A549 (cell line): ENCODE measurements around the gene PRR5. TPM values are rescaled to one million over a fixed set of nuclear protein-coding genes. Genes with fewer than 3 reads are reported as not detected.

ENCODE experiments used
- ATAC-seq, 2 experiments: fragments of 200-7000 bp in 1 of 2; fragments of >200 bp in 1 of 2; cut with Nextera tagmentation in 1 of 2; cut with Tn5 transposase in 1 of 2; 3 replicates each; pipeline versions ENCODE4 v1.8.0 to v1.9.1; 2018 to 2020; ENCODE audit warnings: mild to moderate bottlenecking in 1 of 2, moderate library complexity in 1 of 2
- CTCF ChIA-PET: fragments of 300-600 bp; sonication (Branson Sonifier 250); formaldehyde crosslinking; extraction: SDS; loops from one replicate; lab custom pipeline; 2021; ENCODE audit warnings: antibody characterized with exemption, inconsistent platforms; lab: Yijun Ruan, JAX
- POLR2A ChIA-PET: fragments of 350-600 bp; formaldehyde crosslinking; extraction: SDS; loops from one replicate; lab custom pipeline; 2021; ENCODE audit warnings: antibody characterized with exemption, inconsistent platforms; lab: Yijun Ruan, JAX
- DNase-seq, 2 experiments: peaks; one replicate each; pipeline versions ENCODE4 v3.0.0 to v3.0.0-alpha.2; 2011 to 2016; ENCODE audit warnings: low read depth in 1 of 2, low spot score in 1 of 2
- FAIRE-seq: peaks from 2 replicates; lab custom pipeline; 2011; peaks lifted over from hg19 to GRCh38; lab: Jason Lieb, UNC
- H3K27ac ChIP-seq, 2 experiments: fragments of >200 bp; sonication (Bioruptor Twin); formaldehyde crosslinking; 3 replicates each; pipeline ENCODE4 v1.5.1; 2016 to 2017
- H3K4me1 ChIP-seq: fragments of >200 bp; sonication (Bioruptor Twin); formaldehyde crosslinking; 3 replicates; pipeline ENCODE4 v1.6.1; 2016
- H3K4me2 ChIP-seq: fragments of >200 bp; sonication (Bioruptor Twin); formaldehyde crosslinking; 3 replicates; pipeline ENCODE4 v1.6.1; 2016
- H3K4me3 ChIP-seq: fragments of >200 bp; sonication (Bioruptor Twin); formaldehyde crosslinking; 3 replicates; pipeline ENCODE4 v1.5.1; 2016
- H3K9me3 ChIP-seq: fragments of >200 bp; sonication (Bioruptor Twin); formaldehyde crosslinking; 3 replicates; pipeline ENCODE4 v1.6.1; 2016
- ATOH8 ChIP-seq: fragments of 250-450 bp; sonication (Bioruptor Pico); IDR thresholded peaks from 2 replicates; pipeline ENCODE4 v1.5.0; 2020; ENCODE audit warnings: low read depth, mild to moderate bottlenecking, moderate library complexity
- BCL3 ChIP-seq: fragments of >200 bp; sonication (Bioruptor Twin); formaldehyde crosslinking; IDR thresholded peaks from 3 replicates; pipeline ENCODE4 v1.6.1; 2016
- CBX8 ChIP-seq: fragments of 200-600 bp; sonication (generic); IDR thresholded peaks from 2 replicates; pipeline ENCODE4 v1.6.1; 2016
- CHD4 ChIP-seq: fragments of 200-600 bp; sonication (generic); IDR thresholded peaks from 2 replicates; pipeline ENCODE4 v1.6.1; 2016; ENCODE audit warnings: antibody characterized with exemption, mild to moderate bottlenecking, borderline replicate concordance
- E2F6 ChIP-seq: IDR thresholded peaks from 2 replicates; pipeline ENCODE4 v1.6.1; 2012; ENCODE audit warnings: low read depth, borderline replicate concordance
- ESRRA ChIP-seq: fragments of 150-350 bp; IDR thresholded peaks from 2 replicates; pipeline ENCODE4 v1.6.1; 2014; ENCODE audit warnings: mild to moderate bottlenecking, low read length, borderline replicate concordance
- FOSL2 ChIP-seq, 2 experiments: fragments of 450-650 bp in 1 of 2; fragments of >200 bp in 1 of 2; sonication (Bioruptor Twin) in 1 of 2; formaldehyde crosslinking; IDR thresholded peaks; 2 replicates each; pipeline versions ENCODE4 v1.5.0 to v1.6.1; 2016 to 2020; ENCODE audit warnings: mild to moderate bottlenecking in 1 of 2, moderate library complexity in 1 of 2
- FOXS1 ChIP-seq: fragments of 250-450 bp; sonication (Bioruptor Pico); IDR thresholded peaks from 2 replicates; pipeline ENCODE4 v1.5.0; 2020; ENCODE audit warnings: mild to moderate bottlenecking, moderate library complexity
- HDAC2 ChIP-seq: fragments of 200-600 bp; sonication (generic); IDR thresholded peaks from 2 replicates; pipeline ENCODE4 v1.6.1; 2016
- MAFK ChIP-seq: fragments of 450-650 bp; IDR thresholded peaks from 2 replicates; pipeline ENCODE4 v1.6.1; 2014; ENCODE audit not compliant: partially characterized antibody
- MAX ChIP-seq: IDR thresholded peaks from 2 replicates; pipeline ENCODE4 v1.6.1; 2012
- MYC ChIP-seq: IDR thresholded peaks from 2 replicates; pipeline ENCODE4 v1.6.1; 2012; ENCODE audit warnings: mild to moderate bottlenecking, inconsistent platforms, low read length, improper control_type of control experiment, borderline replicate concordance
- NPAS2 ChIP-seq: fragments of 250-450 bp; sonication (Bioruptor Pico); IDR thresholded peaks from 2 replicates; pipeline ENCODE4 v1.8.0; 2022; ENCODE audit warnings: mild to moderate bottlenecking, moderate library complexity, borderline replicate concordance
- NR3C1 ChIP-seq: fragments of >200 bp; sonication (Bioruptor Twin); formaldehyde crosslinking; IDR thresholded peaks from 3 replicates; pipeline ENCODE4 v1.6.1; 2017
- PHF8 ChIP-seq: fragments of 200-600 bp; sonication (generic); IDR thresholded peaks from 2 replicates; pipeline ENCODE4 v1.6.1; 2016; ENCODE audit warnings: low read depth, mild to moderate bottlenecking, antibody characterized with exemption, moderate library complexity, borderline replicate concordance
- POLR2A ChIP-seq: IDR thresholded peaks from 2 replicates; pipeline ENCODE4 v1.6.1; 2012; ENCODE audit warnings: mild to moderate bottlenecking, low read length
- RCOR1 ChIP-seq: fragments of 150-350 bp; IDR thresholded peaks from 2 replicates; pipeline ENCODE4 v1.6.1; 2014; ENCODE audit warnings: antibody characterized with exemption, low read length, low read depth
- REST ChIP-seq: fragments of 200-600 bp; sonication (generic); IDR thresholded peaks from 2 replicates; pipeline ENCODE4 v1.6.1; 2016; ENCODE audit warnings: antibody characterized with exemption, mild to moderate bottlenecking, moderate library complexity
- RFX5 ChIP-seq: fragments of 450-650 bp; IDR thresholded peaks from 2 replicates; pipeline ENCODE4 v1.7.1; 2014; ENCODE audit warnings: antibody characterized with exemption, mild to moderate bottlenecking, moderate library complexity
- RNF2 ChIP-seq: fragments of 200-600 bp; sonication (generic); IDR thresholded peaks from 2 replicates; pipeline ENCODE4 v1.6.1; 2016; ENCODE audit warnings: low read depth, mild to moderate bottlenecking, antibody characterized with exemption, moderate library complexity, borderline replicate concordance
- SMC3 ChIP-seq: fragments of >200 bp; sonication (Bioruptor Twin); formaldehyde crosslinking; IDR thresholded peaks from 3 replicates; pipeline ENCODE4 v1.6.1; 2018; ENCODE audit warnings: inconsistent platforms
- TFCP2L1 ChIP-seq: fragments of 250-450 bp; sonication (Bioruptor Pico); IDR thresholded peaks from 2 replicates; pipeline ENCODE4 v1.5.0; 2021; ENCODE audit warnings: mild to moderate bottlenecking
- TP53 ChIP-seq: fragments of 250-450 bp; sonication (Bioruptor Pico); IDR thresholded peaks from 2 replicates; pipeline ENCODE4 v1.5.0; 2021; ENCODE audit warnings: mild to moderate bottlenecking, moderate library complexity
- USF2 ChIP-seq: fragments of 450-650 bp; IDR thresholded peaks from 2 replicates; pipeline ENCODE4 v1.6.1; 2014; ENCODE audit warnings: antibody characterized with exemption
- ZC3H11A ChIP-seq: fragments of 450-650 bp; IDR thresholded peaks from 2 replicates; pipeline ENCODE4 v1.6.1; 2014; ENCODE audit warnings: antibody characterized with exemption, mild to moderate bottlenecking
- WGBS: methylation state at CpG from one replicate; pipeline ENCODE4 v1.1.6; 2017; ENCODE audit errors: missing lambda C conversion rate; 5-methylcytosine and 5-hydroxymethylcytosine counted together
- polyA plus RNA-seq, 4 experiments: library from polyadenylated mRNA; depleted of rRNA in 3 of 4; stranded (reverse); fragments of >200 nt; fragmentation: RNase III in 1 of 4; extraction: RNeasy Plus Mini Kit Qiagen cat#74134 plus additional on column Dnase treatment in 1 of 4; gene quantifications; 2 replicates in 3 of 4; 3 replicates in 1 of 4; pipeline ENCODE4 v1.2.3, GENCODE V29; 2011 to 2017

Gene PRR5
- polyA plus RNA-seq, 2 of the 4 experiments (the other 2 are of a cell fraction), result 7.1 to 19.5 TPM

- no peak for TF ChIP-seq NPAS2
Measured at GRCh38 chr22:44748524-44748923, 46.5 kb downstream of the PRR5 start (continued).

GRCh38 chr22:44750481-44750880, 48.5 kb downstream of the PRR5 start:
- Histone ChIP-seq H3K4me3 (no peak overlapping the region), H3K27ac (no peak overlapping the region), H3K4me2 (no peak overlapping the region), H3K4me1 (peaks cover 5% of the 10 kb centered on the region; the same call in 1 of the 3 replicates), H3K9me3 (no peaks in the 10 kb centered on the region)
- FAIRE-seq (no peak), ATAC-seq (no peak), DNase-seq (no peak)
- POLR2A ChIA-PET, result no interaction called here
- CTCF ChIA-PET, result interaction anchor here (1.3 kb wide), 1 partner anchor 14 kb away, joined by 3 read pairs; no protein-coding TSS in a partner anchor
- TF ChIP-seq NR3C1 (no peak), CHD4 (no peak), RFX5 (no peak), RCOR1 (no peak), ZC3H11A (no peak), MAX (no peak), CBX8 (no peak), E2F6 (no peak), ESRRA (no peak), REST (no peak), MYC (no peak), PHF8 (no peak), SMC3 (no peak), HDAC2 (no peak), FOXS1 (no peak), TFCP2L1 (CRISPR knock-in tag) (no peak), POLR2A (no peak), TP53 (no peak)
- 87% methylated on average over 1 of the region's 1 CpG for WGBS

GRCh38 chr22:44752285-44753188, 50.5 kb downstream of the PRR5 start, which contains the start of gene ARHGAP8:
ARHGAP8 (plus strand) TSS chr22:44752575; CDS start chr22:44786528, 33,953 bp downstream.
- H3K4me2 ChIP-seq, result peak within 1 kb of the TSS; percentile 93
- FAIRE-seq, result no peak

More at GRCh38 chr22:44752285-44753188, 50.5 kb downstream of the PRR5 start, which contains the start of gene ARHGAP8:
- Histone ChIP-seq H3K4me1 (no peaks in the 10 kb centered on the region), H3K27ac (peak within 1 kb of the TSS; percentile 58 to 90; a peak in 5 of 6 replicates), H3K4me3 (peak within 1 kb of the TSS; percentile 54), H3K9me3 (no peaks in the 10 kb centered on the region)
- ChIA-PET POLR2A (no interaction called here), CTCF (interaction anchor here (0.7 to 2.1 kb wide), 2 partner anchors 13 to 17 kb away, joined by 3 to 9 read pairs; no protein-coding TSS in a partner anchor)
- TF ChIP-seq RNF2 (no peak), ATOH8 (no peak), FOSL2 (IDR thresholded peaks at IDR 0.05) (no peak), FOSL2 (CRISPR knock-in tag; IDR thresholded peaks at IDR 0.05) (no peak), MAFK (no peak), BCL3 (no peak), USF2 (no peak), CBX8 (no peak)
- ATAC-seq (peak; percentile 59 to 81), DNase-seq (peak in 1 of 2 experiments; percentile 27)
- WGBS, result 13% methylated on average over 42 of the region's 78 CpGs
